HG03175 (cell line): Measurements from ENCODE around the gene HCST.
"Not testable (repeated sequence)": the region's sequence is repeated elsewhere in the genome, so short reads cannot be mapped to it uniquely, and the experiment has no call there.

Source experiments
- ATAC-seq: cut with Tn5 transposase; IDR thresholded peaks from one replicate; pipeline ENCODE4 v1.9.1; 2021; ENCODE audit warnings: mild to moderate bottlenecking, moderate library complexity; ENCODE audit not compliant: unreplicated experiment

The HCST gene

DNA sequence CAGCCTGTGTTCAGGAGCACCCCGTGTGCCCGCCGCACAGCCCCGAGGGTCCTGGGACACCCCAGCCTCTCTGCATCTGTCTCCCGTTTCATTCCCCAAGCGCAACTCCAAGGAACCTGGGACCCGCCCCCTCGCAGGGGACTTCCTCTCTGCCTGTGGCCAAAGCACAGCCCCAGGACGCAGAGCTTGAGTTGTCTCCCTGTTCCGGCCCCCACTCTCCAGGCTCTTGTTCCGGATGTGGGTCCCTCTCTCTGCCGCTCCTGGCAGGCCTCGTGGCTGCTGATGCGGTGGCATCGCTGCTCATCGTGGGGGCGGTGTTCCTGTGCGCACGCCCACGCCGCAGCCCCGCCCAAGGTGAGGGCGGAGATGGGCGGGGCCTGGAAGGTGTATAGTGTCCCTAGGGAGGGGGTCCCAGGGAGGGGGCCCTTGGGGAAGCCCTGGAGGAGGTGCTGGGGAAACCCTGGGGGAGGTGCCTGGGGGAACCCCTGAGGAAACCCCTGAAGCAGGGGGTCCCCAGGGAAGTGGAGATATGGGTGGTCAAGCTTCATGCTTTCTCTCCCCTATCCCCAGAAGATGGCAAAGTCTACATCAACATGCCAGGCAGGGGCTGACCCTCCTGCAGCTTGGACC is 1.3 kb downstream of the HCST start:
- peak; percentile 46 for ATAC-seq

GRCh38 chr19:35904311-35905068 is 2.2 kb downstream of the HCST start:
- ATAC-seq, result no peak

DNA sequence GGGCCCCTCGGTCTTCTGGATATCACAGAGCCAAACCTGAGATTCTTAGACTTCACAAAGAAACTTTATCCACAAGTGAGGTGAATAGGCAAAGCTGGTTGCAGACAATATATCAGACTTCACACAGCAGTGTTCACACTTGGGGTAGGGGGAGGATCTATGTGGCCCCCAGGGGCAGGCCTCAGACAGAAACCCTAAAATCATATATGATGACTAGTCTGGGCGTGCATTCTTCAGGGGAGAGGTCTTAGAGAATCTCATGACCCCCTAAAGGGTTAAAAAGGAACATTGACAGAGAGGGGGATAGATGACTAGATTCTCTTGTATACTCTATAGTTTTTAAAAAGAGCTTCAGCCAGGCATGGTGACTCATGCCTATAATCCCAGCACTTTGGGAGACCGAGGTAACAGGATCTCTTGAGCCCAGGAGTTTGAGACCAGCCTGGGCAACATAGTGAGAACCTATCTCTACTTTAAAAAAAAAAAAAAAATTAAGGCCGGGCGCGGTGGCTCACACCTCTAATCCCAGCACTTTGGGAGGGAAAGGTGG is 2.9 kb downstream of the HCST start:
- no peak for ATAC-seq

GRCh38 chr19:35907377-35907745 is 5.0 kb downstream of the HCST start:
- ATAC-seq, result no peak

DNA sequence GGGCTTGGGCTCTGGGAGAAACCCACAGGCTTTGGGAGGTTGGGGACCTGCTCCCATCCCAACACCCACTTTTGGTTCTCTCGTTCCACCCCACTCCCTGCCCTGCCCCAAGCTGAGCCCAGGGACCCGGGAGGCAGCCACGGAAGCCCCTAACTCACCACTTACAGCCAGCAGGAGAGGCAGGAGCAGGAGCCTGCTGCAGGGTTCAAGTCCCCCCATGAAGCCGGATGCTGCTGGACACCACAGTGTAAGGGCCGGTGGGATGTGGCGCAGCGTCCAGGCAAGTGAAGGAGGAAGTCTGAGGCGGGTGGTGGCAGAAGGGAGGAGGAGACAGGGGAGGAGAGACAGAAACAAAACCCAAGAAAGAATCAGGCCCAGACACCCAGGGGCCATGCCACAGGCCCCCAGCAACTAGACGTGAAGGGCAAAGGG is 5.7 kb downstream of the HCST start, which contains the start of gene TYROBP:
Gene TYROBP (minus strand): TSS at position 286 of the 432 bp plus-strand sequence. CDS start 67 bp downstream, at position 219.
- ATAC-seq, result no peak

- ATAC-seq, result no peak
Observed at GRCh38 chr19:35908973-35909683, 6.8 kb downstream of the HCST start.

DNA sequence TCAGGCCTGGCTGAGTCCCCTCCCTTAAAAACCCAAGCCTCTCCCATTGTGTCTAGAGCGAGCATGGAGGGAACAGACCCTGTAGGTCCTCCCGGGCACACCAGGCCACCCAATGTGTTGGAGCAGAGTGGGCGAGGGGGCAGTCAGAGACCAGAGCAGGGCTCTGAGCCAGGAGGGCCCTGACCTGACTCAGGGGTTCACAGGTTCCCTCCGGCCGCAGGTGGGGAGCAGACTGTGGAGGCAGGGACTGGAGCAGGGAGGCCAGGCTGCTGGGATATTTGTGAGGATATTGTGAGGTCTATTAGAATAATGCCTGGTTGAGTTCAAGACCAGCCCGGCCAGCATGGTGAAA is 7.3 kb downstream of the HCST start:
- ATAC-seq, result no peak

GRCh38 chr19:35910355-35910754 is 8.0 kb downstream of the HCST start:
- ATAC-seq, result not testable (repeated sequence)

DNA sequence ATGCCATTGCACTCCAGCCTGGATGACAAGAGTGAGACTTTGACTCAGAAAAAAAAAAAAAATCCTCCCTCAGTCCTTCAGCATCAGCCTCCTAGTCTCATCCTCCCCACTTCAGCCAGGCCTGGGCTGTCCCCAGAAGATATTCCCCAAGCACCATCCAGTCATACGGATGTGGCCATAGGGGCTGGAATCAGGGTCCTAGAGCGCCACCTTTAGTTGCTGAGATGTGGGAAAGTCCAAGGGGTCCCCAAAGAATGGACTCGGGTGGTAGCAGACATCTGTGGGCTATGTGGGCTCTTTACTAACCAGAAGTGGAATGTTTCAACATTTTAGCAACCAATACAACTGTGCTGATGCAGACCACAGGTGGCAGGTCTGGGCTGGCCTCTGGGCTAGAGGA is 8.8 kb downstream of the HCST start:
- no peak for ATAC-seq

GRCh38 chr19:35911790-35912189 is 9.5 kb downstream of the HCST start:
- no peak for ATAC-seq

DNA sequence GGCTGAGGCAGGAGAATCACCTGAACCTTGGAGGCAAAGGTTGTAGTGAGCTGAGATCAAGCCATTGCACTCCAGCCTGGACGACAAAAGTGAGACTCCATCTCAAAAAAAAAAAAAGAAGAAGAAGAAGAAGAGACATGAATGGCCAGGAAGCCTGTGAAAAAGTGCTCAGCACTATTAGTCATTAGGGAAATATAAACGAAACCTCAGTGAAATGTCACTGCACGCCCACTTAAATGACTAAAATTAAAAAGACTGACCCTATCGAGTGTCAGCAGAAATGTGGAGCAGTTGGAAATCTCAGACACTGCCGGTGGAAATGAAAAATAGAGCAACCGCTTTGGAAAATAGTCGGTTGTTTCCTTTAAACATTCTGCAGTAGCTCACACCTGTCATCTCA is 11.3 kb downstream of the HCST start:
- ATAC-seq, result no peak

DNA sequence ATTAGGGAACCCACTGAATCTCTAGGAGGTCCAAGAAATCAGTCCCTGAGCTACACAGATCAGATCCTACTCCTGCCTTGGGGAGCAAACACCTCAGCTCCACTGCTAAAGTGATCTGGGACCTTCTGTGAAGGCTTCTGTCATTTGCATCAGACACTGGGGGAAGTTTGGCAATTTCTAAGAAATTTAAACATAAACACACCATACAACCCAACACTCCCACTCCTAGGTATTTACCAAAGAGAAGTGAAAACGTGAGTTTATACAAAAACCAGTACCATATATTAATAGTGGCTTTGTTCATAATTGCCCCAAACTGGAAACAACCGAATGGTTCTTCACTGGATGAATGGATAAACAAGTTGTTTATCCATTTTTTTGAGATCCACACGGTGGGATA is 13.1 kb downstream of the HCST start:
- ATAC-seq, result no peak

- no peak for ATAC-seq
Observed at GRCh38 chr19:35919306-35919705, 17.0 kb downstream of the HCST start.

- ATAC-seq, result no peak
Observed at GRCh38 chr19:35921012-35921411, 18.7 kb downstream of the HCST start.

- ATAC-seq, result no peak
Observed at GRCh38 chr19:35925501-35925900, 23.2 kb downstream of the HCST start.

- no peak for ATAC-seq
Observed at GRCh38 chr19:35928507-35928906, 26.2 kb downstream of the HCST start.

DNA sequence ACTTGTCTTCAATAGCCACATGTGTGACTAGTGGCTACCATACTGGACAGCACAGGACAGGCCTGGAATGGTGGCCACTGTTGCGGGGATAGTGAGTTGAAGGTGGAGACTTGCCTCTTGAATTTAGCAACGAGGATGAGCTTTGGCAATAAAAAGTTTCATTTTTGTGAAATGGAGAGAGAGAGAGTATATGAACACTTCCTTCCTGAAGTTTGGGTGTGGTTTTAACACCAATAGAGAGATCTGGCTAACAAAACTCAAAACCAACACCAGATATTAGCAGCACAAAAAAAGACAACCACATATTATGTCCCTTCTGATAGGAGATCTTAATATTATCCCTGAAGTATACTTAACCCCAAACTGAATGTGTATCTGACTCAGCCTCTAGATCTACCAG is 27.5 kb downstream of the HCST start:
- no peak for ATAC-seq

DNA sequence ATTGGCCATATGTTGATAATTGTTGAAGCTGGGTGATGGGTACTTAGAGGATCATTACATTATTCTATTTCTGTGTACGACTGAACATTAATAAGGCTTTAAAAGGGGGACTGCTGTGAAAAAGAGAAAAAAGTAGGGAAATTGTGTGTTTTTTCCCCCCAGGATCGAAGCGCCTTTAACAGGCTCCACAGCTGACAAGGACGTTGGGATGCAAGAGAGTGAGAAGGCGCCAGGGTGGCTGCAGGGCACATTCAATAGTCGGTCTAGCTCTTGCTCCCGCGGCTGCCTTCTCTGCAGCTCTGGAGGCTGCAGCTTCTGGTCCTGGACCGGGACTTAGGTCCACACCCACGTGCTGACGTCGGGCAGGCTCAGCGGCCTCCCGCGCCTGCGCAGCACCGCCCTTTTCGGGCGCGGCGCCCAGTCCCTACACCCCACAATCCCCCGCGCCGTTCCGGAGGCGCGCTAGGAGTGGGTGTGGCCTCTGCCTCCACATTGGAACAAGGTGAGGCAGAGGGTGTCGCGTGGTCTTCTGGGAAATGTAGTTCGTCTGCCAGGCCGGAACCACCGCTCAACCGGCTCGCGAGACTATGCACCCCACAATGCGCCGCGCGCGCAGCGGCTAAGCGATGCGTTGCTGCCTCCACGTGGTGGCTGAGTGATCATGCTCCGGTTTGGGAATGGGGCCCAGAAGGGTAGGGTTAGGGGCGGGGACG is 29.0 kb downstream of the HCST start:
- peak; percentile 91 for ATAC-seq

DNA sequence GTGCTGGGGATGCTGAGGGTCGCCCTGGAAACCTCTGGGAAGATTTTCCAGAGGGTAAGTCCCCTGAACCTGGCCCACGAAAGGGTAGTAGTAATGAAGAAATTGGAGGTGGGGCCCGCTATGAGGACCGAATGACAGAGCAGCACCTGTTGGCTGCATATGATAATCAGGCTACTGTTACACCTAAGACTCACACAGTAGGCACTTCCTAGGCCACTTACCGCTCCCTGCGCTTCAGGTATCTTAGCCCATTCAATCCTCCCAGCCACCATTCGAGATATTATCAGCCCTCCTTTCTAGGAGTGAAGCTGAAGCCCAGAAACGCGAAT is 29.5 kb downstream of the HCST start:
- peak; percentile 2 for ATAC-seq

DNA sequence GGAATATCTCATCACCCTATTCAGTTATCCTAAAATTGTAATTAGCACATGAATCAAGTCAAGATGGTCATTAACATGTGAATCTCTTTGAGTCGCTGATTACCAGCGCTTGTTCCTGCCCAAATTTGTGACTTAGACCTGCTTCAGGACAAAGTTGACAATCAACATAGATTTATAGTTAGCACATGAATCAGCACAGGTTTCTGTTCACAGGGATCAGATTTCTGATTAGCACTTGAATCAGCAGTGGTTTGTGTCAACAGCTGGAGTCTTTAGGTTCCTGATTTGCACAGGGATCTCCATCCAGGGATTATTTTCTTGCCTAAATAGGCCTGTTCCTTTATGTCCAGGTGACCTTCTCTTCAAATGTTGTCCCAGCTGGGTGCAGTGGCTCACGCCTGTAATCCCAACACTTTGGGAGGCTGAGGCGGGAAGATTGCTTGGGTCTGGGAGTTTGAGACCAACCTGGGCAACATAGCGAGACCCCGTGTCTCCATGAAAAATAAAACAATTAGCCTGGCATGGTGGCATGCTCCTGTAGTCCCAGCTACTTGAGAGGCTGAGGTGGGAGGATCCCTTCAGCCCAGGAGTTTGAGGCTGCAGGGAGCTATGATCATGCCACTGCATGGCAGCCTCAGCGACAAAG is 30.1 kb downstream of the HCST start:
- ATAC-seq, result no peak
